GM21367 (cell line): ENCODE measurements around the gene CSNK1D.
"Not testable (repeated sequence)": the region's sequence is repeated elsewhere in the genome, so short reads cannot be mapped to it uniquely, and the experiment has no call there.

ENCODE experiments used
- ATAC-seq: cut with Tn5 transposase; IDR thresholded peaks from one replicate; pipeline ENCODE4 v1.9.1; 2021; ENCODE audit not compliant: unreplicated experiment

CSNK1D gene

GRCh38 chr17:82216301-82217119 lies 57.0 kb downstream of the CSNK1D start:
- ATAC-seq, result no peak

GRCh38 chr17:82215972-82216300 lies 57.6 kb downstream of the CSNK1D start:
- no peak for ATAC-seq

GRCh38 chr17:82215095-82215971 lies 58.2 kb downstream of the CSNK1D start:
- no peak for ATAC-seq

GRCh38 chr17:82214012-82214628 lies 59.4 kb downstream of the CSNK1D start:
- no peak for ATAC-seq

- ATAC-seq, result peak; percentile 13
Measured at GRCh38 chr17:82213251-82214011, 60.1 kb downstream of the CSNK1D start.

- peak; percentile 48 for ATAC-seq
Measured at GRCh38 chr17:82212331-82213250, 60.9 kb downstream of the CSNK1D start, which contains the start of gene CCDC57. Gene CCDC57 (minus strand): TSS chr17:82212842. CDS start chr17:82201944, 10,898 bp downstream.

- ATAC-seq, result not testable (repeated sequence)
Measured at GRCh38 chr17:82210655-82211054, 62.8 kb downstream of the CSNK1D start.

GRCh38 chr17:82205720-82206508 lies 67.6 kb downstream of the CSNK1D start:
- ATAC-seq, result no peak

- no peak for ATAC-seq
Measured at GRCh38 chr17:82204831-82205719, 68.4 kb downstream of the CSNK1D start.

GRCh38 chr17:82203920-82204319 lies 69.6 kb downstream of the CSNK1D start:
- ATAC-seq, result no peak

GRCh38 chr17:82202981-82203380 lies 70.5 kb downstream of the CSNK1D start:
- no peak for ATAC-seq

GRCh38 chr17:82201498-82201910 lies 72.0 kb downstream of the CSNK1D start:
- ATAC-seq, result no peak

GRCh38 chr17:82200743-82201497 lies 72.6 kb downstream of the CSNK1D start:
- no peak for ATAC-seq

- ATAC-seq, result no peak
Measured at GRCh38 chr17:82200135-82200534, 73.4 kb downstream of the CSNK1D start.

- ATAC-seq, result no peak
Measured at GRCh38 chr17:82199496-82199895, 74.0 kb downstream of the CSNK1D start.

- ATAC-seq, result no peak
Measured at GRCh38 chr17:82198092-82198491, 75.4 kb downstream of the CSNK1D start.
